Breast epithelium (tissue), 4 donors: ENCODE measurements around the gene PPP1R26. TPM values are rescaled to one million over a fixed set of nuclear protein-coding genes. Genes with fewer than 3 reads are reported as not detected.
"Not testable (repeated sequence)": the region's sequence is repeated elsewhere in the genome, so short reads cannot be mapped to it uniquely, and the experiment has no call there.

Experiments used
- DNase-seq, 2 donors: peaks; one replicate each; pipeline ENCODE4 v3.0.0-alpha.2; 2019; ENCODE audit warnings: low spot score in 2 of 2
- H3K27ac ChIP-seq, 2 donors: fragments of 200-600 bp; sonication (generic) in 1 of 2; one replicate each; pipeline ENCODE4 v1.5.1; 2016 to 2019; ENCODE audit warnings: mild to moderate bottlenecking in 1 of 2
- H3K27me3 ChIP-seq, 2 donors: fragments of 200-600 bp; sonication (generic) in 1 of 2; one replicate each; pipeline versions ENCODE4 v1.5.1 to v1.6.0; 2017 to 2019; ENCODE audit warnings: control low read depth in 1 of 2, mild to moderate bottlenecking in 1 of 2
- H3K36me3 ChIP-seq: fragments of 200-600 bp; one replicate; pipeline ENCODE4 v1.5.1; 2019
- H3K4me1 ChIP-seq, 2 donors: fragments of 200-600 bp; sonication (generic); one replicate each; pipeline ENCODE4 v1.5.1; 2016 to 2019; ENCODE audit warnings: control low read depth in 1 of 2
- H3K4me3 ChIP-seq, 3 donors: fragments of 200-600 bp; sonication (generic); 1 replicate in 2 of 3; 2 replicates in 1 of 3; pipeline ENCODE4 v1.5.1; 2016 to 2019; ENCODE audit warnings: mild to moderate bottlenecking in 3 of 3, moderate library complexity in 2 of 3
- H3K9me3 ChIP-seq, 2 donors: fragments of 200-600 bp; sonication (generic) in 1 of 2; one replicate each; pipeline ENCODE4 v1.5.1; 2016 to 2019; ENCODE audit warnings: control low read depth in 1 of 2
- CTCF ChIP-seq, 3 donors: fragments of 450-650 bp; IDR thresholded peaks; one replicate each; pipeline ENCODE4 v1.5.1; 2016 to 2017; ENCODE audit warnings: antibody characterized with exemption in 3 of 3, mild to moderate bottlenecking in 3 of 3, moderate library complexity in 3 of 3
- POLR2A ChIP-seq: fragments of 450-650 bp; IDR thresholded peaks from one replicate; pipeline ENCODE4 v1.6.1; 2016; ENCODE audit warnings: antibody characterized with exemption, mild to moderate bottlenecking, moderate library complexity
- POLR2AphosphoS5 ChIP-seq, 3 donors: sonication (generic); formaldehyde crosslinking; IDR thresholded peaks; one replicate each; pipeline ENCODE4 v1.6.1; 2017; ENCODE audit warnings: antibody characterized with exemption in 3 of 3
- intact Hi-C: fragments of 100-400 bp; cut with DNase I; formaldehyde crosslinking; loops from one replicate; pipeline ENCODE4 v1.15.1; 2023; ENCODE audit warnings: low total_unique reads
- total RNA-seq, 3 donors: library from RNA; depleted of rRNA; stranded (reverse); fragments of >200 nt; gene quantifications; one replicate each; pipeline ENCODE4 v1.1.0, GENCODE V29; 2016

Gene PPP1R26
- total RNA-seq, 3 donors from 2014 or later, result 13.9 to 18.1 (median 15.1) TPM

- no peak for DNase-seq
Measured at GRCh38 chr9:135530146-135530545, 50.6 kb downstream of the PPP1R26 start.

GRCh38 chr9:135531096-135531495 lies 51.5 kb downstream of the PPP1R26 start:
- no peaks in the 10 kb centered on the region for H3K9me3 ChIP-seq
- H3K27ac ChIP-seq, result no peak overlapping the region
- H3K4me1 ChIP-seq, result no peaks in the 10 kb centered on the region
- TF ChIP-seq CTCF (IDR thresholded peaks at IDR 0.05) (no peak), POLR2A (no peak), POLR2AphosphoS5 (IDR thresholded peaks at IDR 0.05) (no peak)
- H3K27me3 ChIP-seq, result peaks cover 0 to 11% of the 10 kb centered on the region in 2 donors
- H3K36me3 ChIP-seq, result no peaks in the 10 kb centered on the region
- intact Hi-C loops, result no loop called here
- H3K4me3 ChIP-seq, result no peak overlapping the region
- DNase-seq, result no peak

More at GRCh38 chr9:135530146-135530545, 50.6 kb downstream of the PPP1R26 start:
- Histone ChIP-seq H3K9me3 (no peaks in the 10 kb centered on the region), H3K27ac (no peak overlapping the region), H3K4me3 (no peak overlapping the region), H3K4me1 (no peaks in the 10 kb centered on the region), H3K36me3 (no peaks in the 10 kb centered on the region), H3K27me3 (peaks cover 0 to 16% of the 10 kb centered on the region in 2 donors)
- intact Hi-C loops, result no loop called here
- TF ChIP-seq CTCF (IDR thresholded peaks at IDR 0.05) (no peak), POLR2AphosphoS5 (IDR thresholded peaks at IDR 0.05) (no peak), POLR2A (no peak)

DNA sequence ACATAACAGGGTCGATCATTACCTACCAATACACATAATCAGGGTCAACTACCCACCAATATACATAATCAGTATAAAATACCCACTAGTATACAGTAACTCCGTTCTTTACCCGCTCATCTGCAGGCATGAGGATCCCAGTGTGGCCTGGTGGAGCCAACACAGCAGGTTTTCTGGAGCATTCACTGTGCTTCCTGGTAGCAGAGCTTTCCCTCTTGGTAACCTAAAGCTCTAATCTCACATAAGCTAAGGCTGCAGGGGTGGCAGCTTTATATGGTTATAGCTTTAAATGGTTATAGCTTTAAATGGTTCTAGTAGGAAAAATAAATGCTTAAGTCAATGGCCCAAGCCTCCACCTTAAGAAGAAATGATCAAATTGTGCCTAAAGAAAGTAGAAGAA lies 53.5 kb downstream of the PPP1R26 start:
- Histone ChIP-seq H3K27ac (no peak overlapping the region), H3K4me1 (no peaks in the 10 kb centered on the region), H3K36me3 (no peaks in the 10 kb centered on the region), H3K9me3 (no peaks in the 10 kb centered on the region), H3K4me3 (no peak overlapping the region), H3K27me3 (peaks cover 0 to 11% of the 10 kb centered on the region in 2 donors)
- no peak for DNase-seq
- intact Hi-C loops, result no loop called here
- no peak for TF ChIP-seq CTCF (IDR thresholded peaks at IDR 0.05)
- TF ChIP-seq POLR2A, result no peak
- no peak for TF ChIP-seq POLR2AphosphoS5 (IDR thresholded peaks at IDR 0.05)

DNA sequence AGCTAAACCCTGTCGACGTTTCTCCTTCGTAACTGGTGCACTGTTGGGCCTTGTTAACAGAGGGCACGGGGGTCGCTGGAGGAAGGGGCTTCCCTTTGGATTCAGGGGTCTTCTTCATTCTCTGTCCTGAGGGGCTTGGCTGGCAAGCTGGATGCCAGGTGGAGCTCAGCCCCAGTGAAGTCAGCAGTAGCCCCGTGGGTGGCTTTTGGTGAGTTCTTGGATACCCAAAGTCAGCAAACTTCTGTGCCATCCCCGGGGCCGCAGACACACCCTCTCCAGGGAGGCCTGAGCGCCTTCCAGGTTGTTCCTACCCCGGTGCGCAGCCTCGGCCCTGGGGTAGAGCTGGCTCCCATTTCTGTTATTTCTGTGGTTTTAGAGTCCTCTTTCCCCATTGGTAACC lies 54.1 kb downstream of the PPP1R26 start:
- TF ChIP-seq CTCF (IDR thresholded peaks at IDR 0.05) (no peak), POLR2A (no peak), POLR2AphosphoS5 (IDR thresholded peaks at IDR 0.05) (no peak)
- peaks cover 0 to 14% of the 10 kb centered on the region in 2 donors for H3K27me3 ChIP-seq

DNA sequence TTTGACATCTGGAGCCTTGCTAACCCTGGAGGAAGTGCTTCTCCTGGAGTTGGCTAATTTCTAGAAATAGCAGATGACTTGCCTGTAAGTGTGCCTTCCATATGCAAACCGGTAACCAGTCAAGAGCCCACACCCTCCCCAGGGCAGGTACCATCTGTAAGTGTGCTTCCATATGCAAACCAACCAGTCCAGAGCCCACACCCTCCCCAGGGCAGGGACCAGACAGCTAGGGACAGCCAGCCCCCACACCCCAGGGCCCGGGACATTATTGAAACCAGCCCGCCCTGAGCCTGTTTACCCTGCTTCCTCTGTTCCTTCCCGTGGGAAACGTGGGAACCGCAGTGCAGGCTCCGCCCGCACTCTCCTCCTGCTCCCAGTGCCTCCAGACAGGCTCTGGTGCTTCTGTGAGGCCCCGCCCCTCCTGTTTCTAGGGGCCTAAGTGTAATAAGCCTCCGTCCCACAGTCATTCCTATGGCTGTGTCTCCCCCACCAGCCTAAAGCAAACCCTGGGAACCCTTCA lies 54.7 kb downstream of the PPP1R26 start:
- intact Hi-C loops, H3K36me3 ChIP-seq, H3K9me3 ChIP-seq, DNase-seq, H3K4me1 ChIP-seq, H3K4me3 ChIP-seq, H3K27ac ChIP-seq: not testable (repeated sequence)
- H3K27me3 ChIP-seq, result peaks cover 0 to 18% of the 10 kb centered on the region in 2 donors

More for the DNA sequence above, 54.1 kb downstream of the PPP1R26 start:
- no peaks in the 10 kb centered on the region for H3K36me3 ChIP-seq
- H3K4me3 ChIP-seq, result no peak overlapping the region
- no peak overlapping the region for H3K27ac ChIP-seq
- DNase-seq, result no peak
- no peaks in the 10 kb centered on the region for H3K9me3 ChIP-seq
- intact Hi-C loops, result no loop called here
- H3K4me1 ChIP-seq, result no peaks in the 10 kb centered on the region

DNA sequence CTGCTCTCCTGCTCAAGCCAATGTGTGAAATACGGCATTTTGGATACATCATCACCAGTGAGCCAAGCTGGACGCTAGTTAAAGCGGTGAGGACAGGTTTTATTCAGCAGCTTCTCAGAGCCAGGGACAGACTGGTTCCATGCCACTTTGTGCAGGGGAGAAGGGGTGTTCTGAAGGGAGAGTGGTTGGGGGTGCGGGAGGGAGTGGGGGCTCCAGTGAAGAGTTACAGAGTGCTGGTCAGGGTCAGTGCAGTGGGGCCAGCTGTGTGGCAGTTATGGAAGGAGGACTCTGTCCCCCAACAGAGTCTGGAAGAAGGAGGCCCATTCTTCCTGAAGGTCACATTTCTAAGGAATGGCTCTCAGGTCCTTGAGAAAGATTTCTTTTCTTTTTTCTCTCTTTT lies 55.2 kb downstream of the PPP1R26 start:
- H3K4me1 ChIP-seq, H3K27ac ChIP-seq, H3K36me3 ChIP-seq, DNase-seq, intact Hi-C loops, H3K9me3 ChIP-seq, H3K4me3 ChIP-seq: not testable (repeated sequence)
- H3K27me3 ChIP-seq, result peaks cover 0 to 20% of the 10 kb centered on the region in 2 donors

DNA sequence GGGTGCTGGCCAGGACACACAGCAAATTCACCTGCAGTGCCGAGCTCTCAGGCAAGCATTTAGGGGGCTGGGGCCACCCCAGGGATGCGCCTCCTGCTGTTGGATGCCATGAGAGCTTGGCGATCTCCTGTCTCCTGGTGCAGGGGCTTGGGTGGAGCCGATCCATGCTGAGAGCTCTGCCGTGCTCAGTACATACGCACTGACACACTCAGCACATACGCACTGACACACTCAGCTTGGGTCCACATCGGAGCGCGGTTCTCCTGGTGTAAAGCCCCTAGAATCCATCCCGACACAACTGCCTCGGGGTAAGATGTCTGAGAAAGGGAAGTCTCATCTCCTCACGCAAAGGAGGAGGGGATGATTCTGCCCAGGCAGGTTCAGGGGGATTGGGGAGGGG lies 56.0 kb downstream of the PPP1R26 start:
- intact Hi-C loops, H3K36me3 ChIP-seq, H3K4me3 ChIP-seq, H3K4me1 ChIP-seq, H3K9me3 ChIP-seq, DNase-seq, H3K27ac ChIP-seq: not testable (repeated sequence)
- peaks cover 0 to 18% of the 10 kb centered on the region in 2 donors for H3K27me3 ChIP-seq
